ENCODE results near the gene TCHP.
A peak's percentile ranks its signal among the peaks of the same experiment; 100 is the strongest.

DNA sequence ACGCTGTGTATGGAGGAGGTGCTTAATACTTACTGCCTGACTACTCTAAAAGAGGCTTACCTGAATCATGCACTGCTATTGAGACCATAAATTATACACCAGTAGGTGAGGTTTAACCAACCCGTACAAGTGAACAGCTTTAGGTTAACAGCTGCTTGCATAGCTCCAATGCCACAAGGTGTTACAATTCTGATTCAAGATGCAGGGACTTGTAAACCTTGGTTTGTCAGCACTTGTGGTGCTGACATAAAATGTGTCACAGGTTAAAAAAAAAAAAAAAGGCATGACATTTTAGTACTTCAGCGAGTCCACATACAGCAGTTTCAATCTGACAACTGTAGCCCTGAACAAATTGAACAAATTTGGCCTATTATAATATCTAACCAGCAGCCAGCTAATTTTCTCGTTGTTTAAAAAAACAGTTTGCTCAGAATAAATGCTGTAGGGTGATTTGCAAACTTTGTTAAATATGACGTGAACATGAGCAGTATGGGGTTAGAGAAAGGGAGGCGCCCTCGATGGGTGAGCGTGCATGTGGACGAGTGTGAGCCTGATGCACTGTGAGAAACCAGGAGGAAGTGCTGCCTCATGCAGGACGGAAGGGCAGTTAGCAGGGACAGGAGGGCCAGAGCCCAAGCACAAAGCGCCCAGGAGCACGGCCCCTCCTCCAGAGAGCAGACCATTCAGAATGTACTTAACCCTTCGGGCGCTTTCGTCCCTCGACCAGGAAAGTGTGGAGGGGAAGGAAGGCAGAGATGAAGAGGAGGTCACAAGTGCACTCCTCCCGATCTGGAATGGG, 44.7 kb downstream of the TCHP start:
- TF ChIP-seq CTCF (IDR thresholded peaks at IDR 0.05) (peak in 1 of 4 donors; percentile 25), POLR2A (IDR thresholded peaks at IDR 0.05) (no peak)
